OCI-M2 (cell line): ENCODE data around the gene WNK4.

Source experiments
- DNase-seq: peaks from one replicate; lab custom pipeline; 2025; ENCODE audit not compliant: unreplicated experiment; lab: John Stamatoyannopoulos, UW

The WNK4 gene

DNA sequence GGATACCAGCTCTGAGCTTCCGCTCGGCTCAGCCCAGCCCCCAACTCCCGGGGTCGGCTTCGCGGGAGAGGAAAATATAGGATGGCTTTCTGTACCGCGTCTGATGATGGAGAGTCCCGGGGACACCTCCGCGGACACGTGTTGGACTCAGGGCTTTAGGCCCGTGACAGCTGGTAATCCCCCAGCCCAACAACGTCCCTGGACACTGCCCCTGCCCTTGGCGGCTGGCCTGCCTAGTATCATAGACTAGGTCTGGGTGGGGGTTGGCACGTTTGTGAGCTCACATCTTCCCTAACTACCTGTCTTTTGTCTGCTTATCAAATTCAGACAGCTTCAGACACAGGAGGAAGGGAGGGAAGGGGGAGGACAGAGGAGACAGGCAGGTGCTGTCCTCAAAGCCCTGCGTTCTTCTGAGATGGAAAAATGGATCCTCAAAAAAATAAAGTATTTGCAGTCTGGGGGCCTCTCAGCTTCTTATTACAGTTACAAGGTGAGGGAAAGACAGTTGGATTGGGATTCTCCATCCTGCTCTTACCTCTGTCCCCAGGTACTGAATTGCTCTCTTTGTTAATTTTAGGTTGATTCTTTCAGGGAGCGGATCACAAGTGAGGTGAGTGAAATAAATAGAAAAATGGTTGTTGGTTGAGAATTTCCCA, 53.5 kb downstream of the WNK4 start:
- DNase-seq: no peak

DNA sequence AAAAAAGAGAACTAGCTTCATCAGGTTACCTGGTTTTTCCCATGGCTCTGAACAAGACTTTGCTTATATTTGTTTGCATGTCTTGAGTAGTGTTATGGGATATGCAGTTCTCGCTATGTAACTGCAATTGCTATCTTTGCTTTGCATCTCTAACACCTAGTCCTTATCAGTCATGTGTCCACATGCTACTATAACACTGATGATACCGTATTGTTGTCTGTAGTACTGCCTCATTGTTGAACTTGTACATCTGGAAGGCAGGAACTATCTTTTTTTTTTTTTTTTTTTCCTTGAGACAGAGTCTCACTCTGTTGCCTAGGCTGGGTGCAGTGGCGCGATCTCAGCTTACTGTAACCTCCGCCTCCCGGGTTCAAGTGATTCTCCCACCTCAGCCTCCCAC, 55.3 kb downstream of the WNK4 start:
- no peak for DNase-seq

DNA sequence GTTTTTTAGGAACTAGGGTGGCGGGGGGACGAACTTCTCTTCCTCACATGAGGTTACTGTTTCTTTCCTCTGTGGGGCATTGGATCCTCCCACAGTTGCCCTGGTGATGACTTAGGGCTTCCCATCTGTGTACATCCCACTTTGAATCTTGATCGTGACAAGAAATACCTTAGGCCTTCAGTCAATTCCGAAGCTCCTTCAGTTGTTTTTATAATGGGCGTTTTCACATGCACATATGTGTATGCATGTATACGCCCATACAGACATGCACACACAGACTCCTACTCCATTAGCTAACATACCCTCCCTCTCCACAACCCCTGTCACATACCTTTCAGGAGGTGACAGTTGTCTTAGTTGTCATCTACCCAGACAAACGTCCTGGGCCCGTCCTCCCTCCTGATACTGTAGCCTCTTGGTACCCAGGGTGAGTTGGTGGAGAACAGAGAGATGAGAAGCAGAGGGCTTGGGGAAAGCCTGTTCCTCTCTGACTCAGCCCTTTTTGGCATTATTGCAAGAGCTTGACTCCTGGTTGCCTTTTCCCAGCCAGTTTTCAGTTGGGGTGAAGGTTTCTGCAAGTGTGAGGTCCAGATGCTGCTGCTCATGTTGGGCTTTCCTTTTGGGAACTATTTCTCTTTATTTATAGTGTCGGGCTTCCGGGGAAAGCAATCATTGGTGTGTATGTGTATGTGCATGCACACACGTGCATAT, 61.7 kb downstream of the WNK4 start:
- no peak for DNase-seq

GRCh38 chr17:42843358-42843934, 63.0 kb downstream of the WNK4 start:
- DNase-seq: no peak

DNA sequence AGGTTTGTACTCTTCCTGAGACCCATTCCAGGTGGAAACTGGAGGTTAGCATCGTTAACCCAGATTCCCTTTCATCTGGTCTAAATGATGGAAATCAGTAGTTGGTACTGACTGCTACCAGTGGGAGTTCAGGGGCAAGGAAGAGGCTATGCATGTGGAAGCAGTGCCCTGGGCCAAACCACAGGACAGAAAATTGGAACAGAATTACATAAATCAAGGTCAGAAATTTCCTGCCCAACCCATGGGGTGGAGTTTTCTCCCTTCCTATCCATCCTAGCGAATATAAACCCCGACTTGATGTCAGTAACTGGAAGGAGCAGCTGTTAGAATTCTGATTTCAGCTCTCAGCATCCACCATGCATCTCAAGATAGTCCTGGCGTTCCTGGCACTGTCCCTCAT, 63.9 kb downstream of the WNK4 start, which contains the start of gene AOC2:
TSS of gene AOC2 (plus strand) at position 310 of the 400 bp plus-strand sequence. CDS start at position 357, 47 bp downstream.
- DNase-seq: no peak

DNA sequence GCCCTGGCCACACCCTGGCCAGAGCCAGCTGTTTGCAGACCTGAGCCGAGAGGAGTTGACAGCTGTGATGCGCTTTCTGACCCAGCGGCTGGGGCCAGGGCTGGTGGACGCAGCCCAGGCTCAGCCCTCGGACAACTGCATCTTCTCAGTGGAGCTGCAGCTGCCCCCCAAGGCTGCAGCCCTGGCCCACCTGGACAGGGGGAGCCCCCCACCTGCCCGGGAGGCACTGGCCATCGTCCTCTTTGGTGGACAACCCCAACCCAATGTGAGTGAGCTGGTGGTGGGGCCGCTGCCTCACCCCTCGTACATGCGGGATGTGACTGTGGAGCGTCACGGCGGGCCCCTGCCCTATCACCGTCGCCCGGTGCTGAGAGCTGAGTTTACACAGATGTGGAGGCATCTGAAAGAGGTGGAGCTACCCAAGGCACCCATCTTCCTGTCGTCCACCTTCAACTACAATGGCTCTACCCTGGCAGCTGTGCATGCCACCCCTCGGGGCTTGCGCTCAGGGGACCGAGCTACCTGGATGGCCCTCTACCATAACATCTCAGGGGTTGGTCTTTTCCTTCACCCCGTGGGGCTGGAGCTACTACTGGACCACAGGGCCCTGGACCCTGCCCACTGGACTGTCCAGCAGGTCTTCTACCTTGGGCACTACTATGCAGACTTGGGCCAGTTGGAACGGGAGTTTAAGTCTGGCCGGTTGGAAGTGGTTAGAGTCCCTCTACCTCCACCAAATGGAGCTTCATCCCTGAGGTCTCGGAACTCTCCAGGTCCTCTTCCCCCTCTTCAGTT, 64.5 kb downstream of the WNK4 start:
- DNase-seq: no peak

DNA sequence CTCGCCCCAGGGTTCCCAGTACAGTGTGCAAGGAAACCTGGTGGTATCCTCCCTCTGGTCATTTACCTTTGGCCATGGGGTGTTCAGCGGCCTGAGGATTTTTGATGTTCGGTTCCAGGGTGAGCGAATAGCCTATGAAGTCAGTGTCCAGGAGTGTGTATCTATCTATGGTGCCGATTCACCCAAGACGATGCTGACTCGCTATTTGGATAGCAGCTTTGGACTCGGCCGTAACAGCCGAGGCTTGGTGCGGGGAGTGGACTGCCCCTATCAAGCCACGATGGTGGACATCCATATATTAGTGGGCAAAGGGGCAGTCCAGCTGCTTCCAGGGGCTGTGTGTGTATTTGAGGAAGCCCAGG, 65.1 kb downstream of the WNK4 start:
- DNase-seq: no peak

DNA sequence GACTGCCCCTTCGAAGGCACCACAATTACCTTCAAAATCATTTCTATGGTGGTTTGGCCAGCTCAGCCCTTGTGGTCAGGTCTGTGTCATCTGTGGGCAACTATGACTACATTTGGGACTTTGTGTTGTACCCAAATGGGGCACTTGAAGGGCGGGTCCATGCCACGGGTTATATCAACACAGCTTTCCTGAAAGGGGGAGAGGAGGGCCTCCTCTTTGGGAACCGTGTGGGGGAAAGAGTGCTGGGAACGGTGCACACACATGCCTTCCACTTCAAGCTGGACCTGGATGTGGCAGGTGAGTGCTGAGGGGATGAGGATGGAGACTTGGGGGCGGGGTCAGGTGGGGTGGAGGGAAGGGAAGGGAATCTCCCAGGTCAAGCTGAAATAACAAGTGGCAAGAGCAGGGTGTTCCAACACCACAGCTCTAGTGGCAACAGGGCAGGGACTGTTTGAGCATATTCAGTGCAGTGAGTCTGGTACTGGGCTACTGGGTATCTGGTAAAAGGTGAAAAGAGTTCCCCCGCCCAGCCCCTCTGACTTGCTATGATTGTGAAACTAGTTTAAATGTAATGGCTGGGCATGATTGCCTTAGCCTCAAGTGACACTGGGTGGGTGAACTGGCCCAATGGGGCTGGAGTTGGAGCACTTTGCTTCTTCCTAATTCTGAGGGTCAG, 65.6 kb downstream of the WNK4 start:
- no peak for DNase-seq
